CD8-positive, alpha-beta memory T cell (primary cell): ENCODE results near the gene TMEM190. TPM values are rescaled to one million over a fixed set of nuclear protein-coding genes. Genes with fewer than 3 reads are reported as not detected.

Experiments used
- CTCF ChIA-PET: fragments of 350-600 bp; sonication (Branson Sonifier 250); formaldehyde crosslinking; loops from one replicate; lab custom pipeline; 2021; ENCODE audit warnings: antibody characterized with exemption; lab: Charles Lee
- POLR2A ChIA-PET: fragments of 350-600 bp; sonication (Branson Sonifier 250); formaldehyde crosslinking; loops from one replicate; lab custom pipeline; 2021; ENCODE audit warnings: antibody characterized with exemption; lab: Charles Lee
- DNase-seq, 5 donors: peaks; one replicate each; pipeline versions ENCODE4 v3.0.0 to v3.0.0-alpha.2; 2020 to 2022; ENCODE audit warnings: mixed read lengths in 1 of 5
- H3K27ac ChIP-seq: one replicate; pipeline ENCODE4 v1.7.0; 2013; ENCODE audit warnings: low read depth, mild to moderate bottlenecking, low read length, moderate library complexity
- H3K27me3 ChIP-seq: 2 replicates; pipeline ENCODE4 v1.7.0; 2013; ENCODE audit warnings: low read length, mild to moderate bottlenecking; ENCODE audit not compliant: insufficient read depth, poor library complexity, severe bottlenecking
- H3K36me3 ChIP-seq: 2 replicates; pipeline ENCODE4 v1.7.0; 2013; ENCODE audit warnings: mild to moderate bottlenecking, low read length, moderate library complexity; ENCODE audit not compliant: insufficient read depth
- H3K4me1 ChIP-seq: 2 replicates; pipeline ENCODE4 v1.7.0; 2013; ENCODE audit warnings: mild to moderate bottlenecking, low read length, moderate library complexity; ENCODE audit not compliant: insufficient read depth
- H3K4me3 ChIP-seq: 2 replicates; pipeline ENCODE4 v1.7.0; 2013; ENCODE audit warnings: mild to moderate bottlenecking, low read length
- H3K9me3 ChIP-seq: 2 replicates; pipeline ENCODE4 v1.7.0; 2013; ENCODE audit warnings: mild to moderate bottlenecking, low read length
- H3K27ac Mint-ChIP-seq, 8 donors: one replicate each; pipeline ENCODE4 v1.8.0; 2020 to 2021; ENCODE audit warnings: mixed read lengths in 8 of 8, mild to moderate bottlenecking in 6 of 8, inconsistent platforms in 3 of 8, moderate library complexity in 3 of 8
- H3K27me3 Mint-ChIP-seq, 2 donors: one replicate each; pipeline ENCODE4 v1.8.0; 2020 to 2021; ENCODE audit warnings: mixed read lengths in 2 of 2, mild to moderate bottlenecking in 1 of 2, moderate library complexity in 1 of 2
- H3K36me3 Mint-ChIP-seq, 3 donors: one replicate each; pipeline ENCODE4 v1.8.0; 2020 to 2021; ENCODE audit warnings: mixed read lengths in 3 of 3, inconsistent platforms in 1 of 3, mild to moderate bottlenecking in 1 of 3
- H3K4me1 Mint-ChIP-seq, 3 donors: one replicate each; pipeline ENCODE4 v1.8.0; 2020 to 2021; ENCODE audit warnings: mixed read lengths in 3 of 3, inconsistent platforms in 1 of 3, mild to moderate bottlenecking in 1 of 3
- H3K4me3 Mint-ChIP-seq, 7 donors: one replicate each; pipeline ENCODE4 v1.8.0; 2020 to 2021; ENCODE audit warnings: mixed read lengths in 7 of 7, mild to moderate bottlenecking in 6 of 7, moderate library complexity in 4 of 7, inconsistent platforms in 2 of 7
- H3K9me3 Mint-ChIP-seq, 5 donors: one replicate each; pipeline ENCODE4 v1.8.0; 2020 to 2022; ENCODE audit warnings: mixed read lengths in 5 of 5, mild to moderate bottlenecking in 3 of 5, moderate library complexity in 2 of 5, inconsistent platforms in 1 of 5
- polyA plus RNA-seq: library from polyadenylated mRNA; unstranded; fragments of 300-500 nt; fragmentation: Illumina TruSeq; gene quantifications from one replicate; pipeline ENCODE4 v1.2.3, GENCODE V29; 2021
- total RNA-seq, 2 experiments: library from RNA; stranded (reverse); gene quantifications; one replicate each; pipeline ENCODE4 v1.2.3, GENCODE V29; 2021

Gene TMEM190
- total and polyA plus RNA-seq, 3 experiments from 2014 or later: not detected

DNA sequence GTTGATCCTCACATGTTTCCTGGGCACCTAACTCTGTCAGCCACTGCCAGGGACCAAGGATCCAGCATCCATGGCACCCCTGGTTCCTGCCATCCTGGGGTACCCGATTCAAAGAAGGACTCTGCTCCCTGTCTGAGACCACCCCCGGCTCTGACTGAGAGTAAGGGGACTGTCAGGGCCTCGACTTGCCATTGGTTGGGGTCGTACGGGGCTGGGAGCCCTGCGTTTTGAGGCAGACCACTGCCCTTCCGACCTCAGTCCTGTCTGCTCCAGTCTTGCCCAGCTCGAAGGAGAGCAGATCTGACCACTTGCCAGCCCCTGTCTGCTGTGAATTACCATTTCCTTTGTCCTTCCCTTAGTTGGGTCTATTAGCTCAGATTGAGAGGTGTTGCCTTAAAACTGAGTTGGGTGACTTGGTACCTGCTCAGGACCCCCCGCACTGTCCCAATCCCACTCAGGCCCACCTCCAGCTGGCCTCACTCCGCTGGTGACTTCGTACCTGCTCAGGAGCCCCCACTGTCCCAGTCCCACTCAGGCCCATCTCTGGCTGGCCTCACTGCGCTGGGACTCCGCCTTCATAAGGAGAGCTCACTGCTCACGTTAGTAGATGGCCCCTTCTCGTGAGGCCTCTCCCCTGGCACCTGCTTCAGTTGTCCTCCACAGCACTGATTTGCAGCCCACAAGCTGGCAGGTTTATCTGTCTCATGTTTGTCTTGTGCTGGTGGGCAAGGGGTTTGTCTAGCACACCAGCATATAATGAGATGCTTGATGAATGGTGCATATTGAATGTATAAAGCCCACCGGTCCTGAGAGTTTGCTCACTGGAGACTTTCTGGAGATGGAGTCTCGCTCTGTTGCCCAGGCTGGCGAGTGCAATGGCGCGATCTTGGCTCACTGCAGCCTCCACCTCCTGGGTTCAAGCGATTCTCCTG lies 13.0 kb downstream of the TMEM190 start:
- Mint-ChIP-seq H3K36me3 (peaks cover 3 to 73% (median 5%) of the 10 kb centered on the region in 3 donors), H3K9me3 (no peaks in the 10 kb centered on the region), H3K27me3 (peaks cover 0 to 10% of the 10 kb centered on the region in 2 donors), H3K4me3 (peak overlapping the region in 5 of 7 donors; percentile 11 to 98 (median 34)), H3K27ac (peak overlapping the region; percentile 33 to 99 (median 62)), H3K4me1 (peaks cover 49 to 67% (median 56%) of the 10 kb centered on the region in 3 donors)
- Histone ChIP-seq H3K4me1 (peaks cover 44% of the 10 kb centered on the region), H3K36me3 (peaks cover 28% of the 10 kb centered on the region), H3K4me3 (no peak overlapping the region), H3K27ac (no peak overlapping the region), H3K27me3 (no peaks in the 10 kb centered on the region), H3K9me3 (no peaks in the 10 kb centered on the region)
- POLR2A ChIA-PET: interaction anchor here (0.6 to 2.1 kb wide), 2 partner anchors 16 to 17 kb away, joined by 11 to 12 read pairs; partner anchors contain the start of gene UBE2S
- no peak for DNase-seq
- CTCF ChIA-PET: interaction anchor here (1.0 to 1.7 kb wide), 7 partner anchors 11 to 248 kb away, joined by 3 to 5 read pairs (median 4); partner anchors contain the start of gene HSPBP1

DNA sequence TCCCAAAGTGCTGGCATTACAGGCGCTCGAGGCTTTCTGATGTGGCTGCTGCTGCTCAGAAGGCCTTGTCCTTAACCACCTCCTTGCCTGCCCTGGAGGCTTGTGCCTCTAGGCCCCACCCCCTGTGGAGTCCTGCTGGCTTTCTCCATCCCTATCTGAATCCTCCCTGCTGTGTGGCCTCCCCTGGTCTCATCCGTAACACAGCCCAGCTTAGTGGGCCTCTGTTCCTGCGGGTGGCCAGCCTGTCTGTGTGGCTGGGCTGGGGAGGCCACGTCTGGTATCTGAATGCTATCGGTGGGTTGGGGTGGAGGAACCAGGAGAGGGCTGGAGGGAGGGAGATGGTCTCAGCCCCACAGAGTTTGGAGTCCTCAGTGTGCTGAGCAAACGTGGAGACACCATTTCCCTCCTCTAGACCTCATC lies 13.8 kb downstream of the TMEM190 start:
- Mint-ChIP-seq H3K36me3 (peaks cover 3 to 71% (median 5%) of the 10 kb centered on the region in 3 donors), H3K27ac (peak overlapping the region in 7 of 8 donors; percentile 17 to 99 (median 49)), H3K4me3 (peak overlapping the region in 2 of 7 donors; percentile 9 to 89), H3K4me1 (peaks cover 42 to 61% (median 52%) of the 10 kb centered on the region in 3 donors), H3K9me3 (no peaks in the 10 kb centered on the region), H3K27me3 (peaks cover 0 to 7% of the 10 kb centered on the region in 2 donors)
- no peak overlapping the region for H3K27ac ChIP-seq
- POLR2A ChIA-PET: interaction anchor here (1.8 to 2.1 kb wide), 2 partner anchors 16 to 17 kb away, joined by 10 to 12 read pairs; partner anchors contain the start of gene UBE2S
- H3K9me3 ChIP-seq: no peaks in the 10 kb centered on the region
- H3K4me3 ChIP-seq: no peak overlapping the region
- peaks cover 39% of the 10 kb centered on the region for H3K4me1 ChIP-seq
- CTCF ChIA-PET: interaction anchor here (1.0 to 1.7 kb wide), 6 partner anchors 10 to 249 kb away, joined by 3 to 5 read pairs (median 4); partner anchors contain the start of gene HSPBP1
- no peaks in the 10 kb centered on the region for H3K27me3 ChIP-seq
- no peak for DNase-seq
- H3K36me3 ChIP-seq: peaks cover 28% of the 10 kb centered on the region

DNA sequence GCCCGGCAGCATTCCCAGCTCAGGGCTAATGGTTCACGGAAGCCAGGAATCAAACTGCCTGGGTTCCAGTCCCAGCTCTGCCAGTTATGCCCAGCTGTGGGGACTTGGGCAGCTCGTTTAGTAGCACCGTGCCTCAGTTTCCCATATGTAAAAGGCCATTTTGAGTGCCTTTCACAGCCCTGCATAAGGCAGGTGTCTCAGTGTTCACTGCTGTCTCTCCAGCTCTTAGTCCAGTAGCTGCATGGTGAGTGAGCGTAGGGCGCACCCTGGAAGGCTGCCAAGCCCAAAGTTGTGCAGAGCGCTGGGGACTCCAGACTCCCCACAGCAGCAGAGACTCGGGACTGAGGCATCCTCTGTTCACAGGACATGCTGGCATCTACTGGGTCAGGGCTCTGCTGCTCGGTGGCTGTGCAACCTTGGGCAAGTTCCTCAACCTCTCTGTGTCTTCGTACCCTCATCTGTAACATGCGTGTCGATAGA lies 14.6 kb downstream of the TMEM190 start:
- H3K27ac Mint-ChIP-seq: peak overlapping the region in 3 of 8 donors; percentile 22 to 99 (median 37)
- H3K4me1 Mint-ChIP-seq: peaks cover 42 to 57% (median 48%) of the 10 kb centered on the region in 3 donors
- peaks cover 39% of the 10 kb centered on the region for H3K4me1 ChIP-seq
- H3K9me3 Mint-ChIP-seq: no peaks in the 10 kb centered on the region
- peaks cover 0 to 64% (median 4%) of the 10 kb centered on the region in 3 donors for H3K36me3 Mint-ChIP-seq
- H3K9me3 ChIP-seq: no peaks in the 10 kb centered on the region
- H3K27ac ChIP-seq: no peak overlapping the region
- POLR2A ChIA-PET: interaction anchor here (1.0 to 1.8 kb wide), 2 partner anchors 9 to 16 kb away, joined by 3 to 10 read pairs; partner anchors contain the start of gene UBE2S
- CTCF ChIA-PET: interaction anchor here (1.0 to 1.7 kb wide), 2 partner anchors 9 to 90 kb away, joined by 3 to 4 read pairs; no protein-coding TSS in a partner anchor
- H3K27me3 Mint-ChIP-seq: peaks cover 0 to 3% of the 10 kb centered on the region in 2 donors
- peaks cover 28% of the 10 kb centered on the region for H3K36me3 ChIP-seq
- DNase-seq: no peak
- H3K27me3 ChIP-seq: no peaks in the 10 kb centered on the region
- peak overlapping the region in 1 of 7 donors; percentile 89 for H3K4me3 Mint-ChIP-seq
- no peak overlapping the region for H3K4me3 ChIP-seq

DNA sequence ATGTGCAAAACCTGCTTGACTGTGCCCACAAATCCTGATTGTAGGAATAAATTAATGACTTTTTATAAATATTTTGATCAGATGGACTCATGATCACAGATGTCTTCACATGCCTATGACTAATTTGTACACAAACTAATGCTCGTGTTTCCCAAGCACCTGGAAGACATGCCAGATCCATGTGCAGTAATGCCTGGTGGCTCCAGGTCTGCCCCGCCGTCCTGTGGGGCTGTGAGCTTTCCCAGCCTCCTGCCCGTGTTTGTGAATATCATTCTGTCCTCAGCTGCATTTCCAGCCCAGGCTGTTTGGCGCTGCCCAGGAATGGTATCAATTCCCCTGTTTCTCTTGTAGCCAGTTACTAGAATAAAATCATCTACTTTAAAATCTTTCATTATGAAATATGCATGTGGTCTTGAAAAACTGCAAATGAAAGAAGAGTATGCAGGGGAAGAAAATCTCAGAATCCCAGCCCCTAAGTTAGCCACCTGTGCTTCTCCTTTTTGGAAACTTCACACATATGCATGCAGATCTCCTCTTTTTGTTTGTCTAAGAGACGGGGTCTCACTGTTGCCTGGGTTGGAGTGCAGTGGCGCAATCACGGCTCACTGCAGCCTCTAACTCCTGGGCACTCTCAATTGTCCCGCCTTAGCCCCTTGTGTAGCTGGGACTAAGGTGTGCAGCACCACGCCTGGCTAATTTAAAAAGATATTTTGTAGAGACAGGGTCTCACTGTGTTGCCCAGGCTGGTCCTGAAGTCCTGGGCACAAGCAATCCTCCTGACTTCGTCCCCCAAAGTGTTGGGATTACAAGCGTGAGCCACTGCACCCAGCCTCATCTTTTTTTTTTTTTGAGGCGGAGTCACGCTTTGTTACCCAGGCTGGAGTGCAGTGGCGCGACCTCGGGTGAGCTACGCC lies 15.3 kb downstream of the TMEM190 start:
- peaks cover 0 to 56% (median 0%) of the 10 kb centered on the region in 3 donors for H3K36me3 Mint-ChIP-seq
- Histone ChIP-seq H3K4me3 (no peak overlapping the region), H3K36me3 (peaks cover 22% of the 10 kb centered on the region), H3K9me3 (no peaks in the 10 kb centered on the region), H3K27me3 (no peaks in the 10 kb centered on the region), H3K27ac (no peak overlapping the region), H3K4me1 (peaks cover 33% of the 10 kb centered on the region)
- H3K4me1 Mint-ChIP-seq: peaks cover 35 to 50% (median 41%) of the 10 kb centered on the region in 3 donors
- H3K9me3 Mint-ChIP-seq: no peaks in the 10 kb centered on the region
- peaks cover 0 to 3% of the 10 kb centered on the region in 2 donors for H3K27me3 Mint-ChIP-seq
- CTCF ChIA-PET: interaction anchor here (1.7 kb wide), 1 partner anchor 90 kb away, joined by 4 read pairs; no protein-coding TSS in a partner anchor
- peak overlapping the region in 1 of 8 donors; percentile 99 for H3K27ac Mint-ChIP-seq
- peak overlapping the region in 1 of 7 donors; percentile 40 for H3K4me3 Mint-ChIP-seq
- POLR2A ChIA-PET: interaction anchor here (1.0 to 1.8 kb wide), 2 partner anchors 8 to 15 kb away, joined by 3 to 10 read pairs; partner anchors contain the start of gene UBE2S
- no peak for DNase-seq

DNA sequence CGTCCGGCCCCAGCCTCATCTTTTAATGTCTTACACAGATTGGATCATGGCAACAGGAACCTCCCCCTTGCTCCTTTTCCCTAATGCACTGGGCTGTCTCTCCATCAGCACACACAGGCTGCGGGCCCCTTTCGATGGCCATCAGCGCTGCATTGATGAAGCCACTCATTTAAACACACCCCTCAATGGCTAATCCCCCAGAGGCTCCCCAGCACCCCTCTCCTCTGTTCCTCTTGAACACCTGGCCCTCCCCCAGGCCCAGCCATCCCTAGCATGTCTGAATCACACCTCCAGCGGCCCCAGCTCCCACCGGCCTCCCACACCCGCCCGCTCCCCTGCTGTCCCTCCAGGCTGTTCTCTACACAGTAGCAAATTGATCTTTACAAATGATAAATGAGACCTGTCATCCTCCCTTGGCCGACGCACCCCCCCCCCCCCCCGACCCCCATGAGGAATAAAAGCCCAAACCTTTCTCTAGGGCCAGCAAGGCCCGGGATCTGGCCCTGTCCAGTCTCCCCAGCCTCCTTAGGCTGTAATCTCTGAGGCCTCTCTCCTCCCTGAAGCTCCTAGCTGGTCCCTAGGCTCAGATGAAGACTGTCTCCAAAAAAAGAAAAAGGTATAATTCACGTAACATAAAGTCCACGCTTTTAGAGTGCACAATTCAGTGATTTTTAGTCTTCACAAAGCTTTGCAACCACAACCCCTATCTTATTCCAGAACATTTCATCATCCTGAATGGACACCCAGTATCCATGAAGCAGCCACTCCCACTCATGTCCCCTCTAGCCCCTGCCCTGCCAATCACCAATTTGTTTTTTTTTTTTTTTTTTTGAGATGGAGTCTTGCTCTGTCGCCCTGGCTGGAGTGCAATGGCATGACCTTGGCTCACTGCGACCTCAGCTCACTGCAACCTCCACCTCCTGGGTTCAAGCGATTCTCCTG lies 16.5 kb downstream of the TMEM190 start:
- Mint-ChIP-seq H3K9me3 (no peaks in the 10 kb centered on the region), H3K27me3 (peaks cover 0 to 3% of the 10 kb centered on the region in 2 donors), H3K36me3 (peaks cover 0 to 45% (median 0%) of the 10 kb centered on the region in 3 donors), H3K4me1 (peaks cover 26 to 44% (median 33%) of the 10 kb centered on the region in 3 donors), H3K4me3 (no peak overlapping the region), H3K27ac (peak overlapping the region in 1 of 8 donors; percentile 58)
- Histone ChIP-seq H3K27me3 (no peaks in the 10 kb centered on the region), H3K36me3 (peaks cover 10% of the 10 kb centered on the region), H3K4me1 (peaks cover 21% of the 10 kb centered on the region), H3K4me3 (no peak overlapping the region), H3K27ac (no peak overlapping the region), H3K9me3 (no peaks in the 10 kb centered on the region)
- DNase-seq: no peak
- POLR2A ChIA-PET: no interaction called here
- CTCF ChIA-PET: interaction anchor here (1.4 to 1.6 kb wide), 2 partner anchors 9 to 10 kb away, joined by 3 to 4 read pairs; partner anchors contain the start of gene TMEM238

DNA sequence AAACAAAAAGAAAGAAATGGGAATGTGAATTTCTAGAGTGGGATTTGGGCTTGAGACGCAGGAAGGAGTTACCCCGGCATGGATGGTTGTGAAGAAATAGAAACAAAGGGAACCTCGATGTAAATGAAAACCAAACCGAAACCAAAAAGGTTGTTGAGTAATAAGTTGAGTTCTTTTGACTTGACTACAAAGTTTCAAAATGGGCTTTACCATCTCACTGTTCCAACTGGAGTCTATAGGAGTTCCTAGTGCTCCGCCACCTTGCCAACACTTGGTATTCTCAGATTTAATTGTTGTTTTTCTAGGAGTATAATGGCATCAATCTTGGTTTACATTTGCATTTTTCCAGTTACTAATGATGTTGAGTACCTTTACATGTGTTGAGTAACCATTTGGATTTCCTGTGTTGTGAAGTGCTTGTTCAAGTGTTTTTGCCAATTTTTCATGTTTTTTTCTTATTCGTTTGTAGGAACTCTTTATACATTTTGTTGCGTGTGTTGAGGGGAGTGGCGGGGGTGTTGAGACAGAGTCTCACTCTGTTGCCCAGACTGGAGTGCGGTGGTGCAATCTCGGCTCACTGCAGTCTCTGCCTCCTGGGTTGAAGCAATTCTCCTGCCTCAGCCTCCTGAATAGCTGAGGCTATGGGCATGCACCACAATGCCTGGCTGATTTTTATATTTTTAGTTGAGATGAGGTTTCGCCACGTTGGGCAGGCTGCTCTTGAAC lies 21.7 kb downstream of the TMEM190 start:
- peaks cover 7 to 15% (median 12%) of the 10 kb centered on the region in 3 donors for H3K4me1 Mint-ChIP-seq
- H3K36me3 Mint-ChIP-seq: peaks cover 0 to 33% (median 8%) of the 10 kb centered on the region in 3 donors
- Histone ChIP-seq H3K36me3 (peaks cover 23% of the 10 kb centered on the region), H3K4me1 (no peaks in the 10 kb centered on the region), H3K27ac (no peak overlapping the region), H3K9me3 (no peaks in the 10 kb centered on the region), H3K4me3 (no peak overlapping the region), H3K27me3 (no peaks in the 10 kb centered on the region)
- no peak for DNase-seq
- no peaks in the 10 kb centered on the region for H3K27me3 Mint-ChIP-seq
- H3K9me3 Mint-ChIP-seq: no peaks in the 10 kb centered on the region
- peak overlapping the region in 5 of 7 donors; percentile 2 to 76 (median 57) for H3K4me3 Mint-ChIP-seq
- ChIA-PET POLR2A (no interaction called here), CTCF (no interaction called here)
- H3K27ac Mint-ChIP-seq: peak overlapping the region in 3 of 8 donors; percentile 36 to 67 (median 39)
